ENCODE measurements around the gene GLIS1.
"Not testable (repeated sequence)": the region's sequence is repeated elsewhere in the genome, so short reads cannot be mapped to it uniquely, and the experiment has no call there.

Gene GLIS1

GRCh38 chr1:53557830-53558738, 180.9 kb downstream of the GLIS1 start:
- no peak for DNase-seq

- no peak for DNase-seq
These were observed 181.6 kb downstream of the GLIS1 start for GRCh38 chr1:53557369-53557768.

- no peak for DNase-seq
These were observed 182.2 kb downstream of the GLIS1 start for GRCh38 chr1:53556657-53557227.

- DNase-seq: not testable (repeated sequence)
These were observed 183.2 kb downstream of the GLIS1 start for GRCh38 chr1:53555620-53556326.

- DNase-seq: no peak
These were observed 184.2 kb downstream of the GLIS1 start for GRCh38 chr1:53554592-53555305.

GRCh38 chr1:53553734-53554509, 185.0 kb downstream of the GLIS1 start:
- no peak for DNase-seq

- DNase-seq: no peak
These were observed 185.8 kb downstream of the GLIS1 start for GRCh38 chr1:53552981-53553733.

GRCh38 chr1:53552146-53552861, 186.7 kb downstream of the GLIS1 start:
- DNase-seq: peak; percentile 46

GRCh38 chr1:53551428-53551995, 187.5 kb downstream of the GLIS1 start:
- DNase-seq: no peak

- DNase-seq: peak; percentile 42
These were observed 188.7 kb downstream of the GLIS1 start for GRCh38 chr1:53550201-53550741.

GRCh38 chr1:53549781-53550180, 189.2 kb downstream of the GLIS1 start:
- DNase-seq: no peak

- no peak for DNase-seq
These were observed 189.7 kb downstream of the GLIS1 start for GRCh38 chr1:53549287-53549686.

GRCh38 chr1:53548031-53548491, 190.9 kb downstream of the GLIS1 start:
- DNase-seq: no peak

GRCh38 chr1:53547231-53547790, 191.7 kb downstream of the GLIS1 start:
- DNase-seq: no peak

GRCh38 chr1:53546409-53547155, 192.4 kb downstream of the GLIS1 start:
- no peak for DNase-seq

- DNase-seq: peak; percentile 61
These were observed 193.1 kb downstream of the GLIS1 start for GRCh38 chr1:53545663-53546408.

- no peak for DNase-seq
These were observed 194.0 kb downstream of the GLIS1 start for GRCh38 chr1:53544728-53545515.

Measured in fibroblast of skin of back (primary cell).